ENCODE results near the gene GBP4. TPM values are rescaled to one million over a fixed set of nuclear protein-coding genes. Genes with fewer than 3 reads are reported as not detected.
"Not testable (repeated sequence)": the region's sequence is repeated elsewhere in the genome, so short reads cannot be mapped to it uniquely, and the experiment has no call there.

Gene GBP4
- polyA plus RNA-seq (2011; rRNA removed) (not detected in 2 replicates), polyA minus RNA-seq (2011; rRNA and poly(A)+ RNA removed) (not detected in 2 replicates)

DNA sequence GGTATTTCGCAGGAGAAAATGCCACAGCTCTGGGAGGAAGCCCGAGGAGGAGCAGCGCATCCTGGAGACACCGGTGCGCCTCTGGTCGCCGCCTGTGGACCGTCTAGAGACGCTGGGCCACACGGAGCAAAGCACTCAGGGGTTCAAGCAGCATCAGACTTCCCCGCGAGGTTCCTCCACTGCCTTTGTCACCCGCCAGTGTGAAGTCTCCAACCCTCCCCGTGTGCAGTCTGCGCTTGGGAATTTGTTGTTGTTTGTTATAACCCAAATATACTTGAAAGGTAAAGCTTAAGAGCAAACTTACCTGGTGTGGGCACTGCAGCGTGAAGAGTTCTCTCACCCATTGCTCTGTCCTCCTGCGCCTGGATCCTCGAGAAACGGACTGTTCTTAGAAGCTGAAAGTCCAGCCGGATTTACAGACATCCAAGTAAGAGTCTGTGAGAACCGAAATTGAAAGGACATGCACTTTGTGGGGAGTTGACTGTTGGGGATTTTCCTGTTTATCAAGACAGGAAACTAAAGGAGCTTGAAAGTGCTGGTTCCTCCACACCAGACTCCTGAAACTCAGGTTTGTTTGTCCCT, at the start of gene GBP4:
TSS of gene GBP4 (minus strand) at position 452 of the 582 bp plus-strand sequence. CDS start at position 344, 108 bp downstream.
- POLR2A ChIA-PET = no interaction called here
- Histone ChIP-seq H3K27me3 (ENCODE audit: control insufficient read depth, insufficient read depth, low read length) (no peaks in the 10 kb centered on the region), H3K27ac (ENCODE audit: low read depth, low read length) (no peak within 1 kb of the TSS), H3K9me3 (ENCODE audit: control insufficient read depth, insufficient read depth, low read length) (no peaks in the 10 kb centered on the region), H3K4me3 (ENCODE audit: low read depth, low read length) (peak within 1 kb of the TSS; percentile 41)
- CTCF ChIA-PET = no interaction called here
- TF ChIP-seq, protein P1, sequence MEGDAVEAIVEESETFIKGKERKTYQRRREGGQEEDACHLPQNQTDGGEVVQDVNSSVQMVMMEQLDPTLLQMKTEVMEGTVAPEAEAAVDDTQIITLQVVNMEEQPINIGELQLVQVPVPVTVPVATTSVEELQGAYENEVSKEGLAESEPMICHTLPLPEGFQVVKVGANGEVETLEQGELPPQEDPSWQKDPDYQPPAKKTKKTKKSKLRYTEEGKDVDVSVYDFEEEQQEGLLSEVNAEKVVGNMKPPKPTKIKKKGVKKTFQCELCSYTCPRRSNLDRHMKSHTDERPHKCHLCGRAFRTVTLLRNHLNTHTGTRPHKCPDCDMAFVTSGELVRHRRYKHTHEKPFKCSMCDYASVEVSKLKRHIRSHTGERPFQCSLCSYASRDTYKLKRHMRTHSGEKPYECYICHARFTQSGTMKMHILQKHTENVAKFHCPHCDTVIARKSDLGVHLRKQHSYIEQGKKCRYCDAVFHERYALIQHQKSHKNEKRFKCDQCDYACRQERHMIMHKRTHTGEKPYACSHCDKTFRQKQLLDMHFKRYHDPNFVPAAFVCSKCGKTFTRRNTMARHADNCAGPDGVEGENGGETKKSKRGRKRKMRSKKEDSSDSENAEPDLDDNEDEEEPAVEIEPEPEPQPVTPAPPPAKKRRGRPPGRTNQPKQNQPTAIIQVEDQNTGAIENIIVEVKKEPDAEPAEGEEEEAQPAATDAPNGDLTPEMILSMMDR (IDR thresholded peaks at IDR 0.05; ENCODE audit: low read depth, low read length) = no peak
- DNase-seq (ENCODE audit: low read depth, low spot score) = no peak

DNA sequence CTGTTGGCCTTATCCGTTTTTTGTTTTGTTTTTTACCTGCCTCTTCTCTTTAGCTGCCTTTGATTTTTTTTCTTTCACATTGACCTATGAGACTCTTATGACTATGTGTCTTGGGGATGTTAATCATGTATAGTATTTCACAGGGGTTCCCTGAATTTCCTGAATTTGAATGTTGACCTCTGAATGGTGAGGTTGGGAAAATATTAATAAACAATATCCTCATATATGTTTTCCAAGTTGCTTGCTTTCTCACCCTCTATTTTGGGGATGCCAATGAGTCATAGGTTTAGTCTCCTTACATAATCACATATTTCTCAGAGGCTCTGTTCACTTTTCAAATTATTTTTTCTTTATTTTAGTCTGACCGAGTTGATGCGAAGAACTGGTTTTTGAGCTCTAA, 44.3 kb upstream of the GBP4 start:
- TF ChIP-seq, protein P1 (IDR thresholded peaks at IDR 0.05; ENCODE audit: low read depth, low read length) = no peak
- Histone ChIP-seq H3K27ac (ENCODE audit: low read depth, low read length) (no peak overlapping the region), H3K27me3 (ENCODE audit: control insufficient read depth, insufficient read depth, low read length) (no peaks in the 10 kb centered on the region), H3K4me3 (ENCODE audit: low read depth, low read length) (no peak overlapping the region), H3K9me3 (ENCODE audit: control insufficient read depth, insufficient read depth, low read length) (no peaks in the 10 kb centered on the region)
- POLR2A ChIA-PET = no interaction called here
- CTCF ChIA-PET = no interaction called here
- DNase-seq (ENCODE audit: low read depth, low spot score) = no peak

GRCh38 chr1:89221341-89221740, 22.6 kb upstream of the GBP4 start:
- CTCF ChIA-PET = no interaction called here

DNA sequence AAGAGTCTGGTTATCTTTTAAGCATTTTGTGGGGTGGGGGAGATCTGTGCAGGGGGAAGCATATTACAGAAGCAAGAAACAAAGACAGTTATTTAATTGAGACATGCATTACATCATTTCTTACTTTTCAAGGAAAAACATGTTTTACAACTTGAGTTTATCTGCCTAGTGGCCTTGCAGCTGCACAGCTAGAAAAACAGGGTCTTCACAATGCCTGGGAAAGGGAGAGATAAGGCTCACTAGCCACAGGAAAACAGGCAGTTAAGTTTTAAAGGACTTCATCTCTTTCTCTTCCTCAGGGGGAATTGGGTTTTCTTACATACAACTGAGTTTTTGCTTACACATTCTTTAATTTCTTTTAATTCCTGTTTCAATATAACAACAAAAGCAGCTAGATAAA, 21.1 kb upstream of the GBP4 start:
- DNase-seq (ENCODE audit: low read depth, low spot score); H3K9me3 ChIP-seq (ENCODE audit: control insufficient read depth, insufficient read depth, low read length); H3K4me3 ChIP-seq (ENCODE audit: low read depth, low read length); H3K27ac ChIP-seq (ENCODE audit: low read depth, low read length); H3K27me3 ChIP-seq (ENCODE audit: control insufficient read depth, insufficient read depth, low read length); POLR2A ChIA-PET: not testable (repeated sequence)
- CTCF ChIA-PET = interaction anchor here (0.6 kb wide), 1 partner anchor 138 kb away, joined by 3 read pairs; no protein-coding TSS in a partner anchor

More at GRCh38 chr1:89221341-89221740, 22.6 kb upstream of the GBP4 start:
- POLR2A ChIA-PET = no interaction called here
- no peak overlapping the region for H3K4me3 ChIP-seq (ENCODE audit: low read depth, low read length)
- TF ChIP-seq, protein P1 (IDR thresholded peaks at IDR 0.05; ENCODE audit: low read depth, low read length) = no peak
- no peak overlapping the region for H3K27ac ChIP-seq (ENCODE audit: low read depth, low read length)
- DNase-seq (ENCODE audit: low read depth, low spot score) = no peak
- H3K27me3 ChIP-seq (ENCODE audit: control insufficient read depth, insufficient read depth, low read length) = no peaks in the 10 kb centered on the region
- no peaks in the 10 kb centered on the region for H3K9me3 ChIP-seq (ENCODE audit: control insufficient read depth, insufficient read depth, low read length)

DNA sequence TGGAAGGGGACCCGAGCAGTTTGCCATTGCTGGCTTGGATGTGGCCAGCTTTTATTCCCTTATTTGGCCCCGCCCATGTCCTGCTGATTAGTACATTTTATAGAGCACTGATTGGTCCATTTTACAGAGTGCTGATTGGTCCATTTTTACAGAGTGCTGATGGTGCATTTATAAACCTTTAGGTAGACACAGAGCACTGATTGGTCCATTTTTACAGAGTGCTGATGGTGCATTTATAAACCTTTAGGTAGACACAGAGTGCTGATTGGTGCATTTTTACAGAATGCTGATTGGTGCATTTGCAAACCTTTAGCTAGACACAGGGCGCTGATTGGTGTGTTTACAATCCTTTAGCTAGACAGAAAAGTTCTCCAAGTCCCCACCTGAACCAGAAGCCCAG, 20.2 kb upstream of the GBP4 start:
- H3K9me3 ChIP-seq (ENCODE audit: control insufficient read depth, insufficient read depth, low read length); CTCF ChIA-PET; H3K27ac ChIP-seq (ENCODE audit: low read depth, low read length); DNase-seq (ENCODE audit: low read depth, low spot score); POLR2A ChIA-PET; H3K4me3 ChIP-seq (ENCODE audit: low read depth, low read length); H3K27me3 ChIP-seq (ENCODE audit: control insufficient read depth, insufficient read depth, low read length): not testable (repeated sequence)

- Histone ChIP-seq H3K9me3 (ENCODE audit: control insufficient read depth, insufficient read depth, low read length) (no peaks in the 10 kb centered on the region), H3K27me3 (ENCODE audit: control insufficient read depth, insufficient read depth, low read length) (no peaks in the 10 kb centered on the region), H3K4me3 (ENCODE audit: low read depth, low read length) (no peak overlapping the region), H3K27ac (ENCODE audit: low read depth, low read length) (no peak overlapping the region)
- TF ChIP-seq, protein P1 (IDR thresholded peaks at IDR 0.05; ENCODE audit: low read depth, low read length) = no peak
- ChIA-PET POLR2A (no interaction called here), CTCF (no interaction called here)
- no peak for DNase-seq (ENCODE audit: low read depth, low spot score)
Observed at GRCh38 chr1:89213347-89213746, 14.6 kb upstream of the GBP4 start.

All from AG04450 (cell line).